Left lung (tissue), 10 donors: ENCODE results near the gene UBE2U. TPM values are rescaled to one million over a fixed set of nuclear protein-coding genes. Genes with fewer than 3 reads are reported as not detected.

Experiments
- ATAC-seq: fragments of 200-7000 bp; cut with Tn5 transposase; one replicate; pipeline ENCODE4 v1.9.1; 2020; ENCODE audit warnings: moderate library complexity
- DNase-seq, 4 donors: peaks; one replicate each; pipeline ENCODE4 v3.0.0-alpha.2; 2013 to 2020
- H3K27ac ChIP-seq, 2 donors: fragments of 200-600 bp; sonication (generic) in 1 of 2; one replicate each; pipeline versions ENCODE4 v1.5.0 to v1.8.0; 2020 to 2021
- H3K27me3 ChIP-seq, 2 donors: fragments of 200-600 bp; sonication (generic) in 1 of 2; one replicate each; pipeline versions ENCODE4 v1.5.0 to v1.8.0; 2020 to 2021
- H3K36me3 ChIP-seq, 2 donors: fragments of 200-600 bp; sonication (generic) in 1 of 2; one replicate each; pipeline versions ENCODE4 v1.5.0 to v1.8.0; 2020 to 2021
- H3K4me1 ChIP-seq, 2 donors: fragments of 200-600 bp; one replicate each; pipeline ENCODE4 v1.8.0; 2021
- H3K4me3 ChIP-seq, 2 donors: fragments of 200-600 bp; sonication (generic) in 1 of 2; one replicate each; pipeline versions ENCODE4 v1.5.0 to v1.8.0; 2020 to 2021; ENCODE audit warnings: mild to moderate bottlenecking in 1 of 2
- H3K9me3 ChIP-seq, 2 donors: fragments of 200-600 bp; sonication (generic) in 1 of 2; one replicate each; pipeline versions ENCODE4 v1.5.0 to v1.8.0; 2020 to 2021
- CTCF ChIP-seq, 2 donors: fragments of 200-600 bp; sonication (generic) in 1 of 2; IDR thresholded peaks; one replicate each; pipeline versions ENCODE4 v1.5.0 to v1.8.0; 2021; ENCODE audit warnings: antibody characterized with exemption in 2 of 2
- intact Hi-C, 2 donors: fragments of 100-400 bp; cut with DNase I; formaldehyde crosslinking; loops; one replicate each; pipeline versions ENCODE4 v1.11.2 to v1.14.2; 2022
- polyA plus RNA-seq, 6 donors: library from polyadenylated mRNA; unstranded; fragments of 120-200 nt; gene quantifications; one replicate each; pipeline ENCODE4 v1.2.1, GENCODE V29; 2013; ENCODE audit not compliant: insufficient read length in 6 of 6
- total RNA-seq, 2 donors: library from RNA; stranded (reverse); fragmentation: NEBNext Ultra II Directional; extraction: Animal tissue kit (Norgen Biotek cat#: 25700); gene quantifications; one replicate each; pipeline ENCODE4 v1.2.1, GENCODE V29; 2021
- donor health status: DM: no; HTN: yes; CAD: no.
- donor health status: DM: no; HTN: no; CAD: no.

The UBE2U gene
- total and polyA plus RNA-seq, 8 donors: 0.21 to 0.41 (median 0.37) TPM; not detected in 5

DNA sequence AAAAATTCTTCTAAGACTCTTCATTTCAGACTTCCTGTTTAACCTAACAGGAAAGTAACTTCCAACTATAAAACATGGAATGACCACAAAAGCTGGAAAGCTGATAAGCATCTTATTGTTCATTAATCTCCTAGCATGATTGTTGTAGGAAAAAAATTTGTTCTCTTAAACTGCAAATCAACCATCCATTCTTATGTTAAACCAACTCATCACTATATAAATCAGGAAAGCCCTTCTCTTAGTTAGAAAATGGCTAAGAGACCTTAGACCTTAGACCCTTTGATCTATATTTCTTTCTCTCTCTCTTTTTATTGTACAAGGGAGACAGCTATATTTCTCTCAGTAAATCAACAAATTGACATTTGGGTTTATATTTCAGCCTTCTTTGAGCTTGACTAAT is 101.4 kb downstream of the UBE2U start:
- intact Hi-C loops: no loop called here
- ATAC-seq (no peak), DNase-seq (no peak)
- TF ChIP-seq CTCF (IDR thresholded peaks at IDR 0.05): no peak
- Histone ChIP-seq H3K9me3 (no peaks in the 10 kb centered on the region), H3K4me3 (no peak overlapping the region), H3K27ac (no peak overlapping the region), H3K4me1 (no peaks in the 10 kb centered on the region), H3K36me3 (no peaks in the 10 kb centered on the region), H3K27me3 (no peaks in the 10 kb centered on the region)

DNA sequence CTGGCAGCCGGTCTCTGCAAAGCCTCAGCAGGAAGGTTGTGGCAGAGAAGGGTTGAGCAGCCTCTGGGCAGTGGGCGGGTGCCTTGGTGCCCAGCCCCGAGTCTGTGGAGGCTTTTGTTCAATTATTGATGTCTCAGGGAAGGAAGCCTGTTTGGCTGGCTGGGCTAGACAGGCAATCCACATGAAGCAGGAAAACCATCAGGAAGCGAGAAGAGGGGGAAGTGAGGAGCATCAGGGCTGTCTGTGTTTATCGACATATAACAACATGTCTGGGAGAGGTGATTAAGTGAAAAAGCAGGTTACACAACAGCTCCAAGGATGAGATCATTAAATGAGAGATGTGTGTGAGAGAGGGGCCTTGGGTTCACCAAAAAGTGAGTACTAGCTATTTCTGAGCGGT is 105.4 kb downstream of the UBE2U start:
- Histone ChIP-seq H3K27me3 (no peaks in the 10 kb centered on the region), H3K4me3 (no peak overlapping the region), H3K27ac (no peak overlapping the region), H3K4me1 (no peaks in the 10 kb centered on the region), H3K36me3 (no peaks in the 10 kb centered on the region), H3K9me3 (no peaks in the 10 kb centered on the region)
- intact Hi-C loops: no loop called here
- TF ChIP-seq CTCF (IDR thresholded peaks at IDR 0.05): no peak
- DNase-seq: no peak
- ATAC-seq: no peak

- Histone ChIP-seq H3K27ac (no peak overlapping the region), H3K9me3 (no peaks in the 10 kb centered on the region), H3K4me1 (no peaks in the 10 kb centered on the region), H3K27me3 (no peaks in the 10 kb centered on the region), H3K36me3 (no peaks in the 10 kb centered on the region), H3K4me3 (no peak overlapping the region)
- no peak for ATAC-seq
- DNase-seq: no peak
- intact Hi-C loops: no loop called here
- TF ChIP-seq CTCF (IDR thresholded peaks at IDR 0.05): no peak
Measured at GRCh38 chr1:64309431-64309831, 106.0 kb downstream of the UBE2U start.

GRCh38 chr1:64310760-64311159 is 107.3 kb downstream of the UBE2U start:
- Histone ChIP-seq H3K4me1 (no peaks in the 10 kb centered on the region), H3K9me3 (no peaks in the 10 kb centered on the region), H3K27me3 (no peaks in the 10 kb centered on the region), H3K27ac (no peak overlapping the region), H3K4me3 (no peak overlapping the region), H3K36me3 (no peaks in the 10 kb centered on the region)
- DNase-seq (no peak), ATAC-seq (no peak)
- no peak for TF ChIP-seq CTCF (IDR thresholded peaks at IDR 0.05)
- intact Hi-C loops: no loop called here

GRCh38 chr1:64312431-64312830 is 109.0 kb downstream of the UBE2U start:
- ATAC-seq: no peak

More at GRCh38 chr1:64312431-64312830, 109.0 kb downstream of the UBE2U start:
- H3K9me3 ChIP-seq: no peaks in the 10 kb centered on the region
- no peak for DNase-seq
- H3K4me1 ChIP-seq: no peaks in the 10 kb centered on the region
- no peak overlapping the region for H3K4me3 ChIP-seq
- H3K27ac ChIP-seq: no peak overlapping the region
- no peak for TF ChIP-seq CTCF (IDR thresholded peaks at IDR 0.05)
- H3K27me3 ChIP-seq: no peaks in the 10 kb centered on the region
- H3K36me3 ChIP-seq: no peaks in the 10 kb centered on the region
- intact Hi-C loops: no loop called here
